Vagina (tissue), 2 donors: ENCODE measurements around the gene AMBRA1.

Source experiments
- POLR2AphosphoS5 ChIP-seq, 2 donors: sonication (generic); formaldehyde crosslinking; IDR thresholded peaks; one replicate each; pipeline ENCODE4 v1.9.0; 2017; ENCODE audit warnings: antibody characterized with exemption in 2 of 2, mild to moderate bottlenecking in 2 of 2, low read depth in 1 of 2; ENCODE audit not compliant: insufficient read depth in 1 of 2
- TF ChIP-seq, protein P1 (sequence below), 3 experiments: fragments of 450-650 bp in 2 of 3; fragments of 200-600 bp in 1 of 3; sonication (generic) in 1 of 3; IDR thresholded peaks; one replicate each; pipeline ENCODE4 v1.5.1; 2017 to 2019; ENCODE audit warnings: antibody characterized with exemption in 3 of 3, mild to moderate bottlenecking in 2 of 3, moderate library complexity in 2 of 3

DNA sequence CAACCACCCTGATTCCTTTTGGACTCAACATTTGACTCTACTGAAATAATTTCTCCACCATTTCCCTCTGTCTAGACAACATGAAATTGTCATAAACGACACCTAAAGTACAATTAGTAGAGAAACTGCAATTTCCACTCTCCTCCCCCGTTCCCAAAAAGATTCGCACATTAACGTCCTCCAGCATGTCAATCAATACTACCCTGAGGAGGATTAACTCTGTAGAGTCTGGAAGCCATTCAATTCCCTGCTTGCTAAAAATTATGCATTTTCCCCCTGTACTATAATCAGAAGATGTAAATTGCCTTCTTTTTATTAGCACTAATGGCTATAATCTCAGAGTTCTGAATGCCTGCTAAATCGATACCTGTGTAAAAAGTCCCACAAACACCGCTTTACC is 70.5 kb downstream of the AMBRA1 start:
- TF ChIP-seq, protein P1, sequence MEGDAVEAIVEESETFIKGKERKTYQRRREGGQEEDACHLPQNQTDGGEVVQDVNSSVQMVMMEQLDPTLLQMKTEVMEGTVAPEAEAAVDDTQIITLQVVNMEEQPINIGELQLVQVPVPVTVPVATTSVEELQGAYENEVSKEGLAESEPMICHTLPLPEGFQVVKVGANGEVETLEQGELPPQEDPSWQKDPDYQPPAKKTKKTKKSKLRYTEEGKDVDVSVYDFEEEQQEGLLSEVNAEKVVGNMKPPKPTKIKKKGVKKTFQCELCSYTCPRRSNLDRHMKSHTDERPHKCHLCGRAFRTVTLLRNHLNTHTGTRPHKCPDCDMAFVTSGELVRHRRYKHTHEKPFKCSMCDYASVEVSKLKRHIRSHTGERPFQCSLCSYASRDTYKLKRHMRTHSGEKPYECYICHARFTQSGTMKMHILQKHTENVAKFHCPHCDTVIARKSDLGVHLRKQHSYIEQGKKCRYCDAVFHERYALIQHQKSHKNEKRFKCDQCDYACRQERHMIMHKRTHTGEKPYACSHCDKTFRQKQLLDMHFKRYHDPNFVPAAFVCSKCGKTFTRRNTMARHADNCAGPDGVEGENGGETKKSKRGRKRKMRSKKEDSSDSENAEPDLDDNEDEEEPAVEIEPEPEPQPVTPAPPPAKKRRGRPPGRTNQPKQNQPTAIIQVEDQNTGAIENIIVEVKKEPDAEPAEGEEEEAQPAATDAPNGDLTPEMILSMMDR (IDR thresholded peaks at IDR 0.05), result no peak
- TF ChIP-seq POLR2AphosphoS5 (IDR thresholded peaks at IDR 0.05; ENCODE audit: insufficient read depth in 1 of 2, low read depth in 1 of 2), result no peak
